Kidney (tissue), 14 donors: ENCODE measurements around the gene FNIP2. TPM values are rescaled to one million over a fixed set of nuclear protein-coding genes. Genes with fewer than 3 reads are reported as not detected.
"Not testable (repeated sequence)": the region's sequence is repeated elsewhere in the genome, so short reads cannot be mapped to it uniquely, and the experiment has no call there.

Experiments used
- DNase-seq, 5 donors: peaks; one replicate each; pipeline ENCODE4 v3.0.0-alpha.2; 2013 to 2020
- FAIRE-seq: peaks from 2 replicates; lab custom pipeline; 2012; peaks lifted over from hg19 to GRCh38; lab: Jason Lieb, UNC
- H3K27ac ChIP-seq, 2 donors: one replicate each; pipeline ENCODE4 v1.7.0; 2013; ENCODE audit warnings: low read depth in 2 of 2, low read length in 2 of 2, inconsistent platforms in 1 of 2
- H3K27me3 ChIP-seq: one replicate; pipeline ENCODE4 v1.7.1; 2013; ENCODE audit warnings: low read length, inconsistent platforms; ENCODE audit not compliant: control insufficient read depth, insufficient read depth
- H3K36me3 ChIP-seq, 3 donors: one replicate each; pipeline versions ENCODE4 v1.7.0 to v1.7.1; 2013; ENCODE audit warnings: low read length in 3 of 3, control low read depth in 1 of 3, inconsistent platforms in 1 of 3; ENCODE audit not compliant: insufficient read depth in 3 of 3, control insufficient read depth in 2 of 3
- H3K4me1 ChIP-seq, 3 donors: one replicate each; pipeline versions ENCODE4 v1.7.0 to v1.7.1; 2013; ENCODE audit warnings: low read length in 3 of 3, inconsistent platforms in 1 of 3, low read depth in 1 of 3; ENCODE audit not compliant: control insufficient read depth in 2 of 3, insufficient read depth in 2 of 3
- H3K4me3 ChIP-seq, 3 donors: one replicate each; pipeline versions ENCODE4 v1.7.0 to v1.8.1; 2013; ENCODE audit warnings: low read length in 3 of 3, control low read depth in 1 of 3, inconsistent platforms in 1 of 3
- H3K9ac ChIP-seq, 3 donors: one replicate each; pipeline versions ENCODE4 v1.7.0 to v1.7.1; 2013; ENCODE audit warnings: low read length in 3 of 3, control low read depth in 1 of 3, inconsistent platforms in 1 of 3
- H3K9me3 ChIP-seq, 3 donors: one replicate each; pipeline versions ENCODE4 v1.7.0 to v1.7.1; 2013; ENCODE audit warnings: low read length in 3 of 3, control low read depth in 1 of 3, inconsistent platforms in 1 of 3; ENCODE audit not compliant: control insufficient read depth in 2 of 3, insufficient read depth in 1 of 3
- intact Hi-C: fragments of 100-400 bp; cut with DNase I; formaldehyde crosslinking; loops from one replicate; pipeline ENCODE4 v1.11.1; 2022
- polyA plus RNA-seq: library from polyadenylated mRNA; stranded (reverse); fragments of 350-450 nt; fragmentation: Illumina TruSeq; extraction: RNeasy Lipid Tissue Mini Kit (QIAGEN cat#74804); gene quantifications from one replicate; pipeline ENCODE4 v1.2.3, GENCODE V29; 2014; ENCODE audit warnings: low read depth, low replicate concordance; ENCODE audit not compliant: insufficient read depth
- total RNA-seq: library from RNA; stranded (reverse); fragmentation: NEBNext Ultra II Directional; extraction: Animal tissue kit (Norgen Biotek cat#: 25700); gene quantifications from one replicate; pipeline ENCODE4 v1.2.1, GENCODE V29; 2021
- TF ChIP-seq, protein P1 (sequence below): IDR thresholded peaks from 3 replicates; pipeline ENCODE4 v1.5.1; 2012; ENCODE audit warnings: mild to moderate bottlenecking, moderate library complexity, borderline replicate concordance; ENCODE audit not compliant: insufficient read depth; ENCODE audit errors: extremely low read depth
- donor health status: control.
- donor health status: control.
- donor health status: control.
- donor health status: control.
- donor health status: control.
- donor health status: DM: yes; HTN: yes; CAD: no.
- donor health status: Normal renal cell carcinoma (clear cell type).

The FNIP2 gene
- total and polyA plus RNA-seq, 2 donors from 2014 or later = 13.2 to 65.1 TPM

DNA sequence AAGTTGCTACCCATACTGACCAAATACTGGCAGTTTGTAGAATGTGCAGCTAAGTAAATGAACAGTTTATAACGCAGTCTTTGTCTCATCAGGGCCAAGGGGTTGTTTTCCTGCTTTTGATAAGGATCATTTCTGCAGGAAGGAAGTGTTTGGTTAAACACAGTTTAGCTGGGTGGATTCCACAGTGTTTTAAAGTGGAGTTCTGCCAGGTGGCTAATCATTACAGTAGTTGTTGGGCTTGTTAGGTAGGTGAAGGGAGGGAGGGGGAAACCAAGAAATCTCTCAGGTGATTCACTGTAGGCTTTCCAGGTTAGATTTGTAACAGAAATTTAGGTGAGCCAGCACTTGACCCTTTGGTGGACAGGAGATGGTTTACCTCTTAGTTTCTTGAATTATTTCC lies 58.1 kb downstream of the FNIP2 start:
- H3K4me3 ChIP-seq = peak overlapping the region in 1 of 3 donors; percentile 1
- TF ChIP-seq, protein P1, sequence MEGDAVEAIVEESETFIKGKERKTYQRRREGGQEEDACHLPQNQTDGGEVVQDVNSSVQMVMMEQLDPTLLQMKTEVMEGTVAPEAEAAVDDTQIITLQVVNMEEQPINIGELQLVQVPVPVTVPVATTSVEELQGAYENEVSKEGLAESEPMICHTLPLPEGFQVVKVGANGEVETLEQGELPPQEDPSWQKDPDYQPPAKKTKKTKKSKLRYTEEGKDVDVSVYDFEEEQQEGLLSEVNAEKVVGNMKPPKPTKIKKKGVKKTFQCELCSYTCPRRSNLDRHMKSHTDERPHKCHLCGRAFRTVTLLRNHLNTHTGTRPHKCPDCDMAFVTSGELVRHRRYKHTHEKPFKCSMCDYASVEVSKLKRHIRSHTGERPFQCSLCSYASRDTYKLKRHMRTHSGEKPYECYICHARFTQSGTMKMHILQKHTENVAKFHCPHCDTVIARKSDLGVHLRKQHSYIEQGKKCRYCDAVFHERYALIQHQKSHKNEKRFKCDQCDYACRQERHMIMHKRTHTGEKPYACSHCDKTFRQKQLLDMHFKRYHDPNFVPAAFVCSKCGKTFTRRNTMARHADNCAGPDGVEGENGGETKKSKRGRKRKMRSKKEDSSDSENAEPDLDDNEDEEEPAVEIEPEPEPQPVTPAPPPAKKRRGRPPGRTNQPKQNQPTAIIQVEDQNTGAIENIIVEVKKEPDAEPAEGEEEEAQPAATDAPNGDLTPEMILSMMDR = no peak
- peak overlapping the region in 1 of 3 donors; percentile 75 for H3K9ac ChIP-seq
- H3K9me3 ChIP-seq = no peaks in the 10 kb centered on the region
- peak overlapping the region; percentile 93 to 95 for H3K27ac ChIP-seq
- DNase-seq = peak in 3 of 5 donors; percentile 66 to 88 (median 86)
- FAIRE-seq = peak; percentile 91
- no peaks in the 10 kb centered on the region for H3K27me3 ChIP-seq
- peaks cover 0 to 23% (median 2%) of the 10 kb centered on the region in 3 donors for H3K36me3 ChIP-seq
- peaks cover 14 to 64% (median 47%) of the 10 kb centered on the region in 3 donors for H3K4me1 ChIP-seq
- intact Hi-C loops = no loop called here

DNA sequence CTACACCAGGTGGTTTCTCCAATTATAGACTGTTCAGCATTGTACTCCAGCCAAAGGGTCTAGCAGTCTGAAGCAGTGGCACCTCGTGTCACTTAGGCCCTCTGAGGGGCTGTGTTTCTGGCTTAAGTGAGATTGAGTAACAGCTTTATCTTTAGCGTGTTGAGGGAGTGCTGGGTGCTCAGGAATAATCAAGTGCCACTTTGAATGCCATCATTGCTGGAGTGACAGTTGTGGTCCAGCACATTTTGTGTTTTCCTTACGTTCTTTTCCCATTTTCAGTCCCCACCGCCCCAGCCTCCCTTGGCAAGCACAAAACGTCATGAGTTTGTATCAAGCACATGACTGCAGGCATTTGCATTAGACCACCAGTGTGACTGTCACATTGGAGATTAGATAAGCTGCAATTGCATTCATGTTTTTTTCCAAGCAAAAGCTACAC lies 58.7 kb downstream of the FNIP2 start:
- Histone ChIP-seq H3K4me1 (peaks cover 14 to 58% (median 45%) of the 10 kb centered on the region in 3 donors), H3K27ac (peak overlapping the region; percentile 93 to 95)
- DNase-seq = no peak

DNA sequence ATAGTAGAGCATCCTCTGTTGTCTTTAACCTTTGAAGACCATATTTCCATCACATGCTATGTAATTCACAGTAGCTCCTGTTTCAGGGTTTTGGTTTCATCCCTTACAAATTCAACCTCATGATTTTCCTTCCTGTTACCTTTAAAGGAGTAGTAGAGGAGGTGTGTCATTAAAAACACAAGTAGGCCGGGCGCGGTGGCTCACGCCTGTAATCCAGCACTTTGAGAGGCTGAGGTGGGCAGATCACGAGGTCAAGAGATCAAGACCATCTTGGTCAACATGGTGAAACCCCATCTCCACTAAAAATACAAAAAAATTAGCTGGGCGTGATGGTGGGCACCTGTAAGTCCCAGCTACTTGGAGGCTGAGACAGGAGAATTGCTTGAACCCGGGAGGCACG lies 59.3 kb downstream of the FNIP2 start:
- FAIRE-seq, intact Hi-C loops, H3K4me3 ChIP-seq, H3K27me3 ChIP-seq, DNase-seq, H3K9me3 ChIP-seq: not testable (repeated sequence)
- Histone ChIP-seq H3K9ac (peak overlapping the region in 1 of 3 donors; percentile 67), H3K36me3 (peaks cover 0 to 33% (median 2%) of the 10 kb centered on the region in 3 donors), H3K4me1 (peaks cover 14 to 58% (median 45%) of the 10 kb centered on the region in 3 donors), H3K27ac (peak overlapping the region; percentile 93 to 95)

More for the DNA sequence above, 58.7 kb downstream of the FNIP2 start:
- Histone ChIP-seq H3K27me3 (no peaks in the 10 kb centered on the region), H3K4me3 (peak overlapping the region in 1 of 3 donors; percentile 1), H3K9ac (peak overlapping the region in 1 of 3 donors; percentile 67), H3K36me3 (peaks cover 0 to 29% (median 2%) of the 10 kb centered on the region in 3 donors), H3K9me3 (no peaks in the 10 kb centered on the region)
- TF ChIP-seq, protein P1 = no peak
- FAIRE-seq = no peak
- intact Hi-C loops = no loop called here

DNA sequence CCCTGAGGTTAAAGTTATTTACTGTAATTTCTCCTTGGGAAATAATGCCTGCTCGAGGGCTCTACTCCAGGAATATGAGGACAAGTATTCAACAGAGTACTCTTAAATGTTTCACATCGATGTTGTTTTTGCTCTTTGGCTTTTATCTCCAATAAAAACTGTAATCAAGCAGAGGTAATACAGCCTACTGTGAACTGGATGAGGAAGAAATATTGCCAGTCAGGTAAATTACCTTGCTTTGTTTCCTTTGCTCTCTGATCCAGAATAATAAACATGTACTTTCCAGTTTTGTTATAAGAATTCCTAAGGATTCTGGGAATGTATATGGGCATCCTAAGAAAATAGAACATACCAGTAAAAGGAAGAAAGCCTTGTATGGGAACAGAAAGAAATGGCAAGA lies 60.4 kb downstream of the FNIP2 start:
- intact Hi-C loops = no loop called here
- no peaks in the 10 kb centered on the region for H3K27me3 ChIP-seq
- peaks cover 14 to 48% (median 35%) of the 10 kb centered on the region in 3 donors for H3K4me1 ChIP-seq
- H3K9me3 ChIP-seq = no peaks in the 10 kb centered on the region
- TF ChIP-seq, protein P1 = no peak
- peak overlapping the region in 1 of 3 donors; percentile 6 for H3K9ac ChIP-seq
- no peak overlapping the region for H3K4me3 ChIP-seq
- H3K36me3 ChIP-seq = peaks cover 0 to 44% (median 2%) of the 10 kb centered on the region in 3 donors
- DNase-seq (no peak), FAIRE-seq (no peak)
- peak overlapping the region; percentile 20 to 32 for H3K27ac ChIP-seq
